ENCODE results near the gene TSPAN7. TPM values are rescaled to one million over a fixed set of nuclear protein-coding genes. Genes with fewer than 3 reads are reported as not detected.

TSPAN7 gene
- total RNA-seq, 4 donors from 2014 or later = 10.7 to 25.7 (median 16.0) TPM

DNA sequence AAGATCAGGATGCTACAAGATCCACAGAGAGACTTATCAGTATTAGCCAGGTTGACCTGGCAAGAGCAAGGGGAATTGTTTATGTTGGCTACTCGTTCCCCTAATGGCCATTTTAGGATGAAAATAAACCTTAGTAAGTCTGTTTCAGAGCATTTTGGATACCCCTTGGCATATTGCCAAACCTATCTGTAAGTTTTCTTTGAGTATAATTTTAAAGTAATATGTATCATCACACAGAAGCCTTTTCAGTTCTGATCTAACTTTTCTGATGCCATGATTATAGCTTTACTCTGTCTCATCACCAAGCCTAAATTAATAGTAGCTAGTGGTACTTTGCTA lies 99.7 kb downstream of the TSPAN7 start:
- Histone ChIP-seq H3K27ac (no peak overlapping the region), H3K36me3 (no peaks in the 10 kb centered on the region), H3K27me3 (no peaks in the 10 kb centered on the region), H3K4me1 (no peaks in the 10 kb centered on the region), H3K4me3 (no peak overlapping the region), H3K9me3 (no peaks in the 10 kb centered on the region)
- TF ChIP-seq, protein P1, sequence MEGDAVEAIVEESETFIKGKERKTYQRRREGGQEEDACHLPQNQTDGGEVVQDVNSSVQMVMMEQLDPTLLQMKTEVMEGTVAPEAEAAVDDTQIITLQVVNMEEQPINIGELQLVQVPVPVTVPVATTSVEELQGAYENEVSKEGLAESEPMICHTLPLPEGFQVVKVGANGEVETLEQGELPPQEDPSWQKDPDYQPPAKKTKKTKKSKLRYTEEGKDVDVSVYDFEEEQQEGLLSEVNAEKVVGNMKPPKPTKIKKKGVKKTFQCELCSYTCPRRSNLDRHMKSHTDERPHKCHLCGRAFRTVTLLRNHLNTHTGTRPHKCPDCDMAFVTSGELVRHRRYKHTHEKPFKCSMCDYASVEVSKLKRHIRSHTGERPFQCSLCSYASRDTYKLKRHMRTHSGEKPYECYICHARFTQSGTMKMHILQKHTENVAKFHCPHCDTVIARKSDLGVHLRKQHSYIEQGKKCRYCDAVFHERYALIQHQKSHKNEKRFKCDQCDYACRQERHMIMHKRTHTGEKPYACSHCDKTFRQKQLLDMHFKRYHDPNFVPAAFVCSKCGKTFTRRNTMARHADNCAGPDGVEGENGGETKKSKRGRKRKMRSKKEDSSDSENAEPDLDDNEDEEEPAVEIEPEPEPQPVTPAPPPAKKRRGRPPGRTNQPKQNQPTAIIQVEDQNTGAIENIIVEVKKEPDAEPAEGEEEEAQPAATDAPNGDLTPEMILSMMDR (IDR thresholded peaks at IDR 0.05) = no peak
- TF ChIP-seq POLR2A (IDR thresholded peaks at IDR 0.05) (no peak), POLR2AphosphoS5 (IDR thresholded peaks at IDR 0.05) (no peak), EP300 (IDR thresholded peaks at IDR 0.05) (no peak)
- WGBS = 21% methylated on average over 1 of the region's 1 CpG
- DNase-seq (ENCODE audit: low spot score in 2 of 2) = no peak

DNA sequence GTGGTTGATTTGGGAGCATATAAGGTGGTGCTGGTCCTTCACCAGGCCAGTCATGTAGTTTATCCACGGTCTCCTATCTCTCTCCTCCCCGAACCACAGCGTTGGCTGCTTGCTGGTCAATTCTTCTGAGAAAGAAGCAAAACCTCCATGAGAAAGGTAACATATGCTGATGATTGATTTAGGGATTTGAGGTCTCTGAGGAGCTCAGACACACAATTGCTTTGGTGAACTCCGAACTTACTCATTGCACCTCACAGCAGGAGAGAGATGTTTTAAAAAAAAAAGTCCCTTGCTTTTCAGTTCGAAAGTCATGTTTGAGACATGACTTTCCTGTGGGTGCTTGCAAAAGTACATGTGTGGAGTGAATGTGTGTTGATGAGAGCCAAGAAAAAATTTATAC lies 100.2 kb downstream of the TSPAN7 start:
- 75% methylated on average over 5 of the region's 5 CpGs for WGBS
- H3K27ac ChIP-seq = no peak overlapping the region
- no peaks in the 10 kb centered on the region for H3K36me3 ChIP-seq
- TF ChIP-seq EP300 (IDR thresholded peaks at IDR 0.05) = no peak
- no peak for TF ChIP-seq POLR2AphosphoS5 (IDR thresholded peaks at IDR 0.05)
- TF ChIP-seq POLR2A (IDR thresholded peaks at IDR 0.05) = no peak
- TF ChIP-seq, protein P1 (IDR thresholded peaks at IDR 0.05) = no peak
- H3K4me3 ChIP-seq = no peak overlapping the region
- H3K4me1 ChIP-seq = no peaks in the 10 kb centered on the region
- no peaks in the 10 kb centered on the region for H3K27me3 ChIP-seq
- no peaks in the 10 kb centered on the region for H3K9me3 ChIP-seq
- DNase-seq (ENCODE audit: low spot score in 2 of 2) = no peak

DNA sequence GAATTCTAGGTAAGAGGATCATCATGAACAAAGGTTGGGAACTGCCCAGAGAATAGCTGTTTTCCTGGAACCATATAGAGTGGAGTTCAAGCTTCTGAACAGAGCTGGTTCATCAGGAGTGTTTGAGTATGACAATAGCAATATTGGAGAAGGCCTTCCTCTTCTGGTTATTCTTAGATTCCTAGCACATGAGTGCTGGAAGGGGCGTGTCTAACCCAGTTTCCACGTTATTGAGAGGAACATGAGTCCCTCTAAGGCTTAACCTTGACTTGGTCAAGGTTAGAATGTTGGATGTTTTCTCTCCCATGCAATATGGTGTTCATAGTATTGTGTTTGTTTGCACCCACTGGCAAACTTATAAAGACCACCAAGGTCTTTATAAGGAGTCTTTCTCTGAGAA lies 101.3 kb downstream of the TSPAN7 start:
- no peaks in the 10 kb centered on the region for H3K36me3 ChIP-seq
- H3K27ac ChIP-seq = no peak overlapping the region
- H3K27me3 ChIP-seq = no peaks in the 10 kb centered on the region
- H3K4me3 ChIP-seq = no peak overlapping the region
- no peak for TF ChIP-seq POLR2A (IDR thresholded peaks at IDR 0.05)
- TF ChIP-seq, protein P1 (IDR thresholded peaks at IDR 0.05) = no peak
- no peak for TF ChIP-seq EP300 (IDR thresholded peaks at IDR 0.05)
- no peak for TF ChIP-seq POLR2AphosphoS5 (IDR thresholded peaks at IDR 0.05)
- WGBS = 34% methylated on average over 2 of the region's 2 CpGs
- no peaks in the 10 kb centered on the region for H3K9me3 ChIP-seq
- no peaks in the 10 kb centered on the region for H3K4me1 ChIP-seq
- DNase-seq (ENCODE audit: low spot score in 2 of 2) = no peak

DNA sequence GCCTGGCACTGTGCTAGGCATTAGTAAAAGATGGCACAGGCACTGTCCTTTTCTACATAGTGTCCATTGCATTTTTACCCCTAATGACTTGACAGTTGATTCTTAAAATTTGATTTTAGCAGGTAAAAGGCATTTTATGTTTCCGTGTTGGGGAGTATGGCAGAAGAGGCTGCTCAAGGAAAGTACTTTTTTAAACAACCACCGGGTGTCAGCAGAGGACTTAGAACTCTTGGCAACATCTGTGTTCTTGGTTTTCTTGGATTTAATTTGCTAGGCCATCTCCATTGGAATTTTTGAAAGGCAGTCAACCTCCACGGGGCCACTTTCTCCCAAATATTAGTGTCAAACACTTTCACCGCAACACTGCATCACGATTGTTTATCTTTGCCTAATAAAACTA lies 102.9 kb downstream of the TSPAN7 start:
- Histone ChIP-seq H3K4me1 (no peaks in the 10 kb centered on the region), H3K36me3 (no peaks in the 10 kb centered on the region), H3K27me3 (no peaks in the 10 kb centered on the region), H3K9me3 (no peaks in the 10 kb centered on the region), H3K27ac (no peak overlapping the region), H3K4me3 (no peak overlapping the region)
- TF ChIP-seq, protein P1 (IDR thresholded peaks at IDR 0.05) = peak in 1 of 2 donors; percentile 12
- TF ChIP-seq EP300 (IDR thresholded peaks at IDR 0.05) (no peak), POLR2A (IDR thresholded peaks at IDR 0.05) (no peak)
- 20% methylated on average over 5 of the region's 5 CpGs for WGBS
- DNase-seq (ENCODE audit: low spot score in 2 of 2) = no peak

DNA sequence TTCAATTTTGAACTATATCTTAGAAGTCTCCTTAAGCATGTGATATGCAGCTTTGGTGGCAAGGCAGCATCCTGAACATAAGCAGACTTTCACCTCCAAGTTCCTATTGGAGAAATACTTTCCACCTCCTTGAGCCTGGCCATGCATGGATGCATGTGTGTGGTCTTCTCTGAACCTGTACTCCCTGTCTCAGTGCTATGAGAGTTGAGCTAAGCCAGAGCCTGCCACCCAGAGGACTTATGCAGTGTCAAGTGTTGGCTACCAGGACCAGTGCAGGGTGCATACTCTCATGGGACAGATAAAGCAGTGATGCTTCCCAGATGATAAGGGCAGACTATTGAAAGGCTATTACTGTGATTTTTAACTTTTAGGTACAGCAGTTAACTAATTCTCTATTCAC lies 105.6 kb downstream of the TSPAN7 start:
- H3K4me3 ChIP-seq = no peak overlapping the region
- no peaks in the 10 kb centered on the region for H3K36me3 ChIP-seq
- H3K4me1 ChIP-seq = no peaks in the 10 kb centered on the region
- no peak for TF ChIP-seq POLR2AphosphoS5 (IDR thresholded peaks at IDR 0.05)
- no peak overlapping the region for H3K27ac ChIP-seq
- H3K9me3 ChIP-seq = no peaks in the 10 kb centered on the region
- no peak for DNase-seq (ENCODE audit: low spot score in 2 of 2)
- no peaks in the 10 kb centered on the region for H3K27me3 ChIP-seq

DNA sequence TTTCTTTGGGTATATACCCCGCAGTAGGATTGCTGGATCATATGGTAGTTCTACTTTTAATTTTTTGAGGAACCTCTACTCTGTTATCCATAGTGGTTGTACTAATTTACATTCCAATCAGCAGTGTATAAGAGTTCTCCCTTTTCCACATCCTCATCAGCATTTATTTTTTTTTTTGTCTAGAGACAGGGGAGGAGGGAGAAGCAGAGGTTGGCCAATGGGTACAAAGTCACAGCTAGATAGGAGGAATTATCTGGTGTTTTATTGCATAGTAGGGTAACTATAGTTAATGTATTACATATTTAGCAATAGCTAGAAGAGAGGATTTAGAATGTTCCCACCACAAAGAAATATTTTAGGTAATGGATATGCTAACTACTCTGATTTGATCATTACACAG lies 107.4 kb downstream of the TSPAN7 start:
- Histone ChIP-seq H3K36me3 (no peaks in the 10 kb centered on the region), H3K27ac (no peak overlapping the region), H3K4me1 (no peaks in the 10 kb centered on the region), H3K27me3 (no peaks in the 10 kb centered on the region), H3K4me3 (no peak overlapping the region), H3K9me3 (no peaks in the 10 kb centered on the region)
- 83% methylated on average over 1 of the region's 1 CpG for WGBS
- no peak for DNase-seq (ENCODE audit: low spot score in 2 of 2)
- TF ChIP-seq EP300 (IDR thresholded peaks at IDR 0.05) = no peak
- TF ChIP-seq POLR2AphosphoS5 (IDR thresholded peaks at IDR 0.05) = no peak
- TF ChIP-seq, protein P1 (IDR thresholded peaks at IDR 0.05) = no peak
- no peak for TF ChIP-seq POLR2A (IDR thresholded peaks at IDR 0.05)

All from suprapubic skin (tissue), 4 donors.